HG03097 (cell line): ENCODE data around the gene KMO.

Source experiments
- ATAC-seq: cut with Tn5 transposase; IDR thresholded peaks from one replicate; pipeline ENCODE4 v1.9.1; 2021; ENCODE audit not compliant: unreplicated experiment, low FRiP score

KMO gene

GRCh38 chr1:241591736-241592135 lies 59.6 kb downstream of the KMO start:
- no peak for ATAC-seq

DNA sequence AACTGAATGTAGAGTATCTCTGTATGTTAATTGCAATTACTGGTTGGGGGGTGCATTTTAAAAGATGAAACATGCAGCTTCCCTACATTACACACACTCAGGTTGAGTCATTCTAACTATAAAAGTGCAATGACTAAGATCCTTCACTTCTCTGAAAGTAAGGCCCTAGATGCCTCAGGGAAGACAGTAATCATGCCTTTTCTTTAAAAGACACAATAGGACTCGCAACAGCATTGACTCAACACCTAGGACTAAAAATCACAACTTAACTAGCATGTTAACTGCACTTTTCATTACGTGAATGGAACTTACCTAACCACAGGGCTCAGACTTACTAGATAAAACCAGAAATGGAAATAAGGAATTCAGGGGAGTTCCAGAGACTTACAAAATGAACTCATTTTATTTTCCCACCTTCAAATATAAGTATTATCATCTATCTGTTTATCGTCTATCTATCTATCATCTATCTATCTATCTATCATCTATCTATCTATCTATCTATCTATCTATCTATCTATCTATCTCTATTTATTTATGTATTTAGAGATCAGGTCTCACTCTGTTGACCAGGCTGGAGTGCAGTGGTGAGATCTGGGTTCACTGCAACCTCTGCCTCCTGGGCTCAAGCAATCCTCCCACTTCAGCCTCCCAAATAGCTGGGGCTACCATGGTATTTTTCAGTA lies 60.2 kb downstream of the KMO start:
- ATAC-seq: peak; percentile 64

- no peak for ATAC-seq
Measured at GRCh38 chr1:241593186-241593585, 61.0 kb downstream of the KMO start.

GRCh38 chr1:241596633-241597032 lies 64.5 kb downstream of the KMO start:
- no peak for ATAC-seq

GRCh38 chr1:241598249-241598648 lies 66.1 kb downstream of the KMO start:
- ATAC-seq: no peak

- ATAC-seq: peak; percentile 70
Measured at GRCh38 chr1:241600496-241600901, 68.3 kb downstream of the KMO start.

- ATAC-seq: no peak
Measured at GRCh38 chr1:241603731-241604245, 71.6 kb downstream of the KMO start.

- no peak for ATAC-seq
Measured at GRCh38 chr1:241605146-241605805, 73.1 kb downstream of the KMO start.

GRCh38 chr1:241606544-241606943 lies 74.4 kb downstream of the KMO start:
- no peak for ATAC-seq

DNA sequence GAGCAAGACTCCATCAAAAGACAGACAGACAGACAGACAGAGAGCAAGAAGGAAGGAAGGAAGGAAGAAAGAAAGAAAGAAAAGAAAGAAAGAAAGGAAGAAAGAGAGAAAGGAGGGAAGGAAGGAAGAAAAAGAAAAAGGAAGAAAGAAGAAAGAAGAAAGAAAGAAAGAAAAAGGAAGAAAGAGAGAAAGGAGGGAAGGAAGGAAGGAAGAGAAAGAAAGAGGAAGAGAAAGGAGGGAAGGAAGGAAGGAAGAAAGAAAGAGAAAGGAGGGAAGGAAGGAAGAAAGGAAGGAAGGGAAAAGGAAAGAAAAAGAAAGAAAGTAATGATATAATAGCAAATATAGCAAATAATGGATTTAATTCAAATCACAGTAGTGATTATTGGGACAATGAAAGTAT lies 75.3 kb downstream of the KMO start:
- no peak for ATAC-seq

DNA sequence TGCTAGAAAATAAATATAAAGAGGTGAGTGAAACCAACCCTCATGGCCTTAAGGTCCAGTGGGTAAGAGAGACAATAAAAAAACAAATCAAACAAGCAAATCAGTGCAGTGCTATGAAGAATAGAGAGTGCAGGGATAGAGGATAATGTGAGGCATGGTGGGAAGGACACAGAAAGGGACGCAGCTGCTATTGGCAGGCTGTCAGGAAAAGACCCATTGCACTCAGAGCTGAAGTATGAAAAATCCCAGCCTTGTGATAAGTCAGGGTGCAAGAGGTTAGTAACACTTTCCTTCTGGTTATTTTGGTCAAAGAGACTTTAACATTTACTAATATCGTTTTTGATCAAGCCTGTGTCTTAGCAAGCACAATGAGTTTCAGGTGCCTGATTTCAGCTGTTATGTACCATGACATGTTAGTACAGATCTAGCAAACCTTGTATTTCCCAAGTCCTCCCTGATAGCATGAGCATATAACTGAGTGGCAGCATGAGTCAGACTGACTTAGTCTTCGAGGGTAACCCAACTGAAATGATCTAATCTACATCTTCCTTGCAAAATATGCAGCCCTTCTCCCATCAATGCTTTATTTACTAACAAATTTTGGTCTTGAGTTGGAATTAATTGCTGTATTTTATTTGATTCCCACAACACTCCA lies 76.3 kb downstream of the KMO start:
- ATAC-seq: no peak

- ATAC-seq: no peak
Measured at GRCh38 chr1:241610056-241610815, 78.1 kb downstream of the KMO start.

- peak; percentile 78 for ATAC-seq
Measured at GRCh38 chr1:241611063-241611462, 78.9 kb downstream of the KMO start.

- no peak for ATAC-seq
Measured at GRCh38 chr1:241611736-241612135, 79.6 kb downstream of the KMO start.

GRCh38 chr1:241612533-241613477 lies 80.6 kb downstream of the KMO start:
- ATAC-seq: no peak

DNA sequence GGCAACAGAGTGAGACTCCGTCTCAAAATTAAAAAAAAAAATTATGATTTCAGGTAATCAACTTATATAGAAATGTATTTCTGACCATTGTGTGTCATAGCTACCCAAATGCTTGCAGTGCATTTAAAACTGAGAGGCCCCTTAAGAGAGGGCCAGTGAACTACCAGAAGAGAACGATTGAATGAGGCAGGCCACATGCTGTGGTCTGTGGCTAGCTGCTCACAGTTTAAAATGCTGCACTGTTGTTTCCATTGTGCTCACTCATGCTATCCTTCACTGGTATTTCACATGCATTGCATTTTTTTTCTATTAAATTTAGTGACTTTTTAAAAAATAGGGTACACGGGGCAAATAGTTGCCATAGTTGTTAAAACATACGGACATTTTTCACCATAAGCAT lies 82.0 kb downstream of the KMO start:
- ATAC-seq: no peak

DNA sequence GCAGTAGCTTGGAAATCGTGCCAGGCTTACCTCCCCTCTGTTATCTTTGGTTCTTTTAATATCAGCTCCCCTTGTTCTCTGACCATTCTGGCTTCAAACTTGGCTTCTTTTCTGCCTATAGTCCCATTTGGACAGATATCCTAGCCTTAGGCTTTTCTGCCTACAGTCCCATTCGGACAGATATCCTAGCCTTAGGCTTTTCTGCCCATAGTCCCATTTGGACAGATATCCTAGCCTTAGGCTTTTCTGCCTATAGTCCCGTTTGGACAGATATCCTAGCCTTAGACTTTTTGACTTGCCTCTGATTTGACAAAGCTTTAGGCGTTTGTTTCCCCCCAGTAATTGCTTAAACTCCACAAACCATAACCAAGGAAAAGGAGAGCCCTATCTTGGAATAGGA lies 82.4 kb downstream of the KMO start:
- ATAC-seq: no peak

- ATAC-seq: no peak
Measured at GRCh38 chr1:241615043-241615974, 83.1 kb downstream of the KMO start.

DNA sequence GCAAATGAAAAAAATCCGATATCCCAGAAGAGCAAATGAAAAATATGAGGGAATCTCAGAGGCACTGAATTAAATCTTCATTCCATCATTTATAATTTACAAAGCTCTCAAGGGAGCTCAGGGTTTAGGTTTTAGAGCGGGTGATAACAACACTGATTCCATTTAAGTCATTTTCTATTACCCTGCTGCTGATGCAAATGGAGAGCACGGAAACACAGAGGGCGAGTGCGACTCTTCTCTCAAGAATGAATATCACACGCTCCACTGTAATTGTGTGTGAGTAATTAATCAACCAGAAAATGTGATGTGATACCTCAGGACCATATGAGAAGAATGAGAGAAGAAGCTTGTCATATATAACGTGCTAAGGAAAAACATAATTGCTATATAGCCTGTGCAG lies 85.2 kb downstream of the KMO start:
- no peak for ATAC-seq
